Body of pancreas (tissue), 4 donors: Measurements from ENCODE around the gene KRABD2.

ENCODE experiments used
- POLR2A ChIP-seq, 3 donors: fragments of 450-650 bp; IDR thresholded peaks; one replicate each; pipeline ENCODE4 v1.6.1; 2016; ENCODE audit warnings: antibody characterized with exemption in 3 of 3, mild to moderate bottlenecking in 2 of 3
- TF ChIP-seq, protein P1 (sequence below), 7 experiments: fragments of 450-650 bp in 4 of 7; fragments of 200-600 bp in 3 of 7; sonication (generic) in 3 of 7; IDR thresholded peaks; one replicate each; pipeline ENCODE4 v1.5.1; 2016 to 2019; ENCODE audit warnings: antibody characterized with exemption in 7 of 7

DNA sequence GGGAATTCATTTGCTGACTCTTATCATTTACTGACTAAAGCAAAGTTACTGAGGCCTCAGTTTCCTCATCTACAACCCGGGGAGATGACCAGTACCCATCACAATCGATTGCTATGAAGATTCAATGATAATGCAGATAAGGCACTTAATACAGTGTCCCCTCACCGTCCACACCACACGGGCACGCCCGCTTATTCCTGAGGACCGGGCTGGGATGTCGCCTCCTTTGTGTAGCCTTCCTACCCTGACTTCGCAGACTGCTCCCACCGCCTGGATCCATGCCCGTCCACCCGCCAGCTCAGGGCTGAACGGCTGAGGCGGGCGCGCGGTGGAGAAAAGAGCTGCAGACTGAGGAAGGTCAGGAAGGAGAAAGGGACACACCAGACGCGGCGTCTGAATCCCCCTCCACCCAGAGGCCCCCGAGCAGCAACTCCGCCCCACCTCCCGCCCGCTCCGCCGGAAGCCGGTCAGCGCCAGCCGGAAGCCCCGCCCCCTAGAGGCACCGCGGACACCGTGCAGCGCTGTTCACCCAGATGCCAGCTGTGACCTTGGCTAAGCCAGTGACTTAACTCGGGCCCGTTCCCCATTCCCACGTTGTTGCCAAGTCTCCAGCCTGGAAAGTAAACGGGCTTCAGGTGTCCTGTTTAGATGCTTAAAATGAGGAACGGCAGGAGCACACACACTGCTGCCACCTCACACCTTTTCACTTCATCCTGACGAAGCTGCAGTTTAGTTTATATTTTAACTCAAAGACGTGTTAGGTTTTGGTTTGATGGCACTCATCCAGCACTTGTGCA lies at the start of gene KRABD2:
- TF ChIP-seq, protein P1, sequence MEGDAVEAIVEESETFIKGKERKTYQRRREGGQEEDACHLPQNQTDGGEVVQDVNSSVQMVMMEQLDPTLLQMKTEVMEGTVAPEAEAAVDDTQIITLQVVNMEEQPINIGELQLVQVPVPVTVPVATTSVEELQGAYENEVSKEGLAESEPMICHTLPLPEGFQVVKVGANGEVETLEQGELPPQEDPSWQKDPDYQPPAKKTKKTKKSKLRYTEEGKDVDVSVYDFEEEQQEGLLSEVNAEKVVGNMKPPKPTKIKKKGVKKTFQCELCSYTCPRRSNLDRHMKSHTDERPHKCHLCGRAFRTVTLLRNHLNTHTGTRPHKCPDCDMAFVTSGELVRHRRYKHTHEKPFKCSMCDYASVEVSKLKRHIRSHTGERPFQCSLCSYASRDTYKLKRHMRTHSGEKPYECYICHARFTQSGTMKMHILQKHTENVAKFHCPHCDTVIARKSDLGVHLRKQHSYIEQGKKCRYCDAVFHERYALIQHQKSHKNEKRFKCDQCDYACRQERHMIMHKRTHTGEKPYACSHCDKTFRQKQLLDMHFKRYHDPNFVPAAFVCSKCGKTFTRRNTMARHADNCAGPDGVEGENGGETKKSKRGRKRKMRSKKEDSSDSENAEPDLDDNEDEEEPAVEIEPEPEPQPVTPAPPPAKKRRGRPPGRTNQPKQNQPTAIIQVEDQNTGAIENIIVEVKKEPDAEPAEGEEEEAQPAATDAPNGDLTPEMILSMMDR (IDR thresholded peaks at IDR 0.05): peak; percentile 19 to 75 (median 63)
- peak; percentile 52 to 87 (median 82) for TF ChIP-seq POLR2A (IDR thresholded peaks at IDR 0.05)
